Adipose tissue (tissue), 3 donors: Measurements from ENCODE around the gene MUSK. TPM values are rescaled to one million over a fixed set of nuclear protein-coding genes. Genes with fewer than 3 reads are reported as not detected.
"Not testable (repeated sequence)": the region's sequence is repeated elsewhere in the genome, so short reads cannot be mapped to it uniquely, and the experiment has no call there.

Source experiments
- H3K27ac ChIP-seq: one replicate; pipeline ENCODE4 v1.5.1; 2013; ENCODE audit warnings: low read depth, low read length
- WGBS, 3 donors: extraction: QIAGEN DNeasy Blood & Tissue Kit; methylation state at CpG; one replicate each; pipeline ENCODE4 v1.1.7; 2013; 5-methylcytosine and 5-hydroxymethylcytosine counted together
- polyA plus RNA-seq, 3 donors: library from polyadenylated mRNA; stranded (reverse); fragments of 200-250 nt; gene quantifications; one replicate each; pipeline ENCODE4 v1.2.3, GENCODE V29; 2013
- donor health status: healthy with polysubstance abuse.
- donor health status: Bipolar disorder and iron deficiency.
- donor health status: healthy.

MUSK gene
- polyA plus RNA-seq, 3 donors, result 0.03 to 0.06 TPM; not detected in 1

- WGBS, 3 donors, result 85 to 97% (median 96%) methylated on average over 4 of the region's 4 CpGs
Measured at GRCh38 chr9:110687497-110687896, 18.9 kb downstream of the MUSK start.

GRCh38 chr9:110688329-110688728, 19.7 kb downstream of the MUSK start:
- 86 to 93% (median 89%) methylated on average over 5 of the region's 5 CpGs for WGBS, 3 donors

More at GRCh38 chr9:110687497-110687896, 18.9 kb downstream of the MUSK start:
- no peak overlapping the region for H3K27ac ChIP-seq

GRCh38 chr9:110691002-110691549, 22.5 kb downstream of the MUSK start:
- no peak overlapping the region for H3K27ac ChIP-seq
- WGBS, 3 donors, result 91 to 95% (median 95%) methylated on average over 5 of the region's 5 CpGs

More at GRCh38 chr9:110688329-110688728, 19.7 kb downstream of the MUSK start:
- H3K27ac ChIP-seq, result no peak overlapping the region

- H3K27ac ChIP-seq, result not testable (repeated sequence)
- WGBS, 3 donors, result 73 to 83% (median 73%) methylated on average over 5 of the region's 5 CpGs
Measured at GRCh38 chr9:110695846-110696245, 27.3 kb downstream of the MUSK start.

- 56 to 84% (median 80%) methylated on average over 1 of the region's 1 CpG for WGBS, 3 donors
- no peak overlapping the region for H3K27ac ChIP-seq
Measured at GRCh38 chr9:110700953-110701352, 32.4 kb downstream of the MUSK start.

- 74 to 97% (median 96%) methylated on average over 2 of the region's 2 CpGs for WGBS, 3 donors
- no peak overlapping the region for H3K27ac ChIP-seq
Measured at GRCh38 chr9:110703669-110704068, 35.1 kb downstream of the MUSK start.

- H3K27ac ChIP-seq, result no peak overlapping the region
Measured at GRCh38 chr9:110707419-110707818, 38.8 kb downstream of the MUSK start.

GRCh38 chr9:110710420-110710819, 41.8 kb downstream of the MUSK start:
- no peak overlapping the region for H3K27ac ChIP-seq
- WGBS, 3 donors, result 61 to 86% (median 76%) methylated on average over 3 of the region's 3 CpGs

- WGBS, 3 donors, result 95 to 100% (median 96%) methylated on average over 1 of the region's 1 CpG
- H3K27ac ChIP-seq, result no peak overlapping the region
Measured at GRCh38 chr9:110712955-110713354, 44.4 kb downstream of the MUSK start.

GRCh38 chr9:110714314-110714713, 45.7 kb downstream of the MUSK start:
- WGBS, 3 donors, result 26 to 76% (median 73%) methylated on average over 3 of the region's 3 CpGs

GRCh38 chr9:110728058-110728457, 59.5 kb downstream of the MUSK start:
- 72 to 95% (median 88%) methylated on average over 1 of the region's 1 CpG for WGBS, 3 donors
- no peak overlapping the region for H3K27ac ChIP-seq

More at GRCh38 chr9:110714314-110714713, 45.7 kb downstream of the MUSK start:
- no peak overlapping the region for H3K27ac ChIP-seq

- H3K27ac ChIP-seq, result no peak overlapping the region
Measured at GRCh38 chr9:110729641-110730040, 61.0 kb downstream of the MUSK start.

GRCh38 chr9:110731437-110732028, 62.9 kb downstream of the MUSK start:
- 56 to 75% (median 73%) methylated on average over 2 of the region's 2 CpGs for WGBS, 3 donors
- H3K27ac ChIP-seq, result no peak overlapping the region

- H3K27ac ChIP-seq, result no peak overlapping the region
Measured at GRCh38 chr9:110738982-110739381, 70.4 kb downstream of the MUSK start.

- H3K27ac ChIP-seq, result no peak overlapping the region
- 45 to 47% (median 45%) methylated on average over 8 of the region's 8 CpGs for WGBS, 3 donors
Measured at GRCh38 chr9:110742741-110743371, 74.3 kb downstream of the MUSK start.

- 53 to 66% (median 57%) methylated on average over 4 of the region's 4 CpGs for WGBS, 3 donors
- H3K27ac ChIP-seq, result no peak overlapping the region
Measured at GRCh38 chr9:110744715-110745384, 76.3 kb downstream of the MUSK start.

- H3K27ac ChIP-seq, result no peak overlapping the region
- WGBS, 3 donors, result 8 to 49% (median 33%) methylated on average over 1 of the region's 1 CpG
Measured at GRCh38 chr9:110745676-110746075, 77.1 kb downstream of the MUSK start.

- 64 to 71% (median 68%) methylated on average over 4 of the region's 4 CpGs for WGBS, 3 donors
- H3K27ac ChIP-seq, result no peak overlapping the region
Measured at GRCh38 chr9:110746211-110746930, 77.8 kb downstream of the MUSK start.
